ENCODE measurements around the gene TMEM263.

The TMEM263 gene

DNA sequence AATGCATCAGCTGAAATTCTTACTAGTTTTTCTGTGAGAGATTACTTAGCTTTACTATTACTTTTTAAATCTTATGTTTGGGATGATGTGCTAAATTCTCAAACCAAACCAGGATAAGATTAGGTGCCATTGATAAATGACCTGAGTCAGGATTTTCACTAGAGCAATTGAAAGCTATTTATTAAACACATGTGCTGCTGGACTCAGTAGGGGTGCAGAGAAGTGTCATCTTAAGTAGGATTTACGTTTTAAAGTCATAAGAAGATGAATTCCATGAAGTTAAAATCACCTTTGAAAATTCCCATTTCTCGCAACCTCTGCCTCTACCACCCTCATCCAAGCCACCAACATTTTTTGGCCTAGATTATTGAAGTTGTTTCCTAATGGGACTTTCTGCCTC is 8.8 kb downstream of the TMEM263 start:
- TF ChIP-seq Cebpa-rat (IDR thresholded peaks at IDR 0.05) = no peak
- Histone ChIP-seq H3K4me1 (peaks cover 1% of the 10 kb centered on the region; the same call in 1 of the 2 replicates), H3K9me3 (no peaks in the 10 kb centered on the region), H3K27ac (no peak overlapping the region), H3K9ac (no peak overlapping the region), H3K27me3 (no peaks in the 10 kb centered on the region), H3K4me3 (no peak overlapping the region), H3K4me2 (no peak overlapping the region), H3K36me3 (peaks cover 85% of the 10 kb centered on the region), H4K20me1 (peaks cover 88% of the 10 kb centered on the region)

DNA sequence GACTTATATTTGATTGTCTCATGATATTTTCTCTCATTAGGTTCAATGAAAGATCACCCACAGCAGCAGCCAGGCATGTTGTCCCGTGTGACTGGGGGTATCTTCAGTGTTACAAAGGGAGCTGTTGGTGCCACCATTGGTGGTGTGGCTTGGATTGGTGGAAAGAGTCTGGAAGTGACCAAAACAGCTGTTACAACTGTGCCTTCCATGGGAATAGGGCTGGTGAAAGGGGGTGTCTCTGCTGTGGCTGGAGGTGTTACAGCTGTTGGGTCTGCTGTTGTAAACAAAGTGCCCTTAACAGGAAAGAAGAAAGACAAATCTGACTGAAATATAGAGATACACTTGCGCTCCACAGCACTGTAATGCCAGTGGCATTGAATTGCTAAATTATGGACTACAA is 15.4 kb downstream of the TMEM263 start:
- Histone ChIP-seq H3K36me3 (peaks cover 66% of the 10 kb centered on the region), H4K20me1 (peaks cover 69% of the 10 kb centered on the region), H3K27me3 (no peaks in the 10 kb centered on the region), H3K9me3 (no peaks in the 10 kb centered on the region), H3K4me2 (no peak overlapping the region), H3K4me1 (peaks cover 11% of the 10 kb centered on the region), H3K9ac (no peak overlapping the region), H3K27ac (no peak overlapping the region), H3K4me3 (no peak overlapping the region)
- TF ChIP-seq Cebpa-rat (IDR thresholded peaks at IDR 0.05) = no peak

- H3K9ac ChIP-seq = no peak overlapping the region
- H3K4me2 ChIP-seq = no peak overlapping the region
- no peak overlapping the region for H3K27ac ChIP-seq
- H3K27me3 ChIP-seq = no peaks in the 10 kb centered on the region
- peaks cover 11% of the 10 kb centered on the region for H3K4me1 ChIP-seq
- no peak overlapping the region for H3K4me3 ChIP-seq
- no peaks in the 10 kb centered on the region for H3K9me3 ChIP-seq
- peaks cover 56% of the 10 kb centered on the region for H3K36me3 ChIP-seq
- TF ChIP-seq Cebpa-rat (IDR thresholded peaks at IDR 0.05) = no peak
- H4K20me1 ChIP-seq = peaks cover 49% of the 10 kb centered on the region; the same call in 1 of the 2 replicates
These were observed 17.8 kb downstream of the TMEM263 start for GRCh38 chr12:106973545-106973944.

GRCh38 chr12:106974511-106974910 is 18.8 kb downstream of the TMEM263 start:
- peaks cover 48% of the 10 kb centered on the region for H3K36me3 ChIP-seq
- no peak for TF ChIP-seq Cebpa-rat (IDR thresholded peaks at IDR 0.05)
- H3K4me3 ChIP-seq = no peak overlapping the region
- no peaks in the 10 kb centered on the region for H3K27me3 ChIP-seq
- peaks cover 49% of the 10 kb centered on the region; the same call in 1 of the 2 replicates for H4K20me1 ChIP-seq
- no peak overlapping the region for H3K27ac ChIP-seq
- no peaks in the 10 kb centered on the region for H3K9me3 ChIP-seq
- peak overlapping the region; percentile 11 for H3K4me2 ChIP-seq
- H3K4me1 ChIP-seq = peaks cover 11% of the 10 kb centered on the region
- no peak overlapping the region for H3K9ac ChIP-seq

GRCh38 chr12:106975098-106975497 is 19.4 kb downstream of the TMEM263 start:
- H3K27me3 ChIP-seq = no peaks in the 10 kb centered on the region
- H3K9me3 ChIP-seq = no peaks in the 10 kb centered on the region
- H3K4me2 ChIP-seq = no peak overlapping the region
- TF ChIP-seq Cebpa-rat (IDR thresholded peaks at IDR 0.05) = no peak
- H3K4me3 ChIP-seq = no peak overlapping the region
- H3K36me3 ChIP-seq = peaks cover 48% of the 10 kb centered on the region
- peaks cover 11% of the 10 kb centered on the region for H3K4me1 ChIP-seq
- peaks cover 49% of the 10 kb centered on the region; the same call in 1 of the 2 replicates for H4K20me1 ChIP-seq
- no peak overlapping the region for H3K9ac ChIP-seq
- no peak overlapping the region for H3K27ac ChIP-seq

DNA sequence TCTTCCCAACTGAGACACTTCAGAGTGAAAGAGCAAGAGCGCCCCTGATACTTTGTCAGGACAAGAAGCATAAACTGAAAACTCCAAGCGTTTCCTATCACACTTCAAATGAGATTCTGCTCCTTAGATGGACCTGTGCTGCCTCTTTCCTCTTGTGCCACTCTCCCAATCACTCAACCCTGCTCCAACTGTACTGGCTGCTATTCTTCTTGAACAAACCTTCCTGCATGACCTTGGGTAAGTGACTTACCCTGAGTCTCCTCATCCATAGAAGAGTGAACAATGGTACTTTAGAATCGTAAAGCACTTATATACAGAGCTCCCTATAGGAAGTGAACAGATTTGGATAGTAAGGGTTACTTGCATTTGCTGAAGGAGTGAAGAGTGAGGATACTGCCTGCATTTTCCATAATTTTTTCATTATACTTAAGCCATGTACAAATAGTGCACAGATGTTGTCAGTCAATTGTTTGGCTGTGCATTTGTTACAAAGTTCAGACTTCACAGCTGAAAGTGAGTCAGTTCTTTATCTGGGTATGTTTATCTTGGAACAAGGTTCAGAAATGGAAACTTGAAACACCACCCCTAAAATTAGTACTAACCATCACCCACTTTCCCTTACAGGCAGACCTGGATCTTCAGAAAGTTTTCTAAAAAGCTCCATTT is 20.4 kb downstream of the TMEM263 start:
- Histone ChIP-seq H3K36me3 (peaks cover 39% of the 10 kb centered on the region), H3K4me3 (no peak overlapping the region), H3K4me1 (peaks cover 11% of the 10 kb centered on the region), H3K9ac (no peak overlapping the region), H3K4me2 (no peak overlapping the region), H3K27ac (no peak overlapping the region), H3K9me3 (no peaks in the 10 kb centered on the region), H3K27me3 (no peaks in the 10 kb centered on the region), H4K20me1 (peaks cover 45% of the 10 kb centered on the region; the same call in 1 of the 2 replicates)
- no peak for TF ChIP-seq Cebpa-rat (IDR thresholded peaks at IDR 0.05)

- H3K27ac ChIP-seq = no peak overlapping the region
- H4K20me1 ChIP-seq = peaks cover 41% of the 10 kb centered on the region; the same call in 1 of the 2 replicates
- no peak for TF ChIP-seq Cebpa-rat (IDR thresholded peaks at IDR 0.05)
- no peaks in the 10 kb centered on the region for H3K27me3 ChIP-seq
- no peak overlapping the region for H3K4me3 ChIP-seq
- no peak overlapping the region for H3K4me2 ChIP-seq
- H3K9ac ChIP-seq = no peak overlapping the region
- H3K4me1 ChIP-seq = peaks cover 11% of the 10 kb centered on the region
- no peaks in the 10 kb centered on the region for H3K9me3 ChIP-seq
- peaks cover 33% of the 10 kb centered on the region for H3K36me3 ChIP-seq
These were observed 21.0 kb downstream of the TMEM263 start for GRCh38 chr12:106976668-106977067.

- no peak overlapping the region for H3K27ac ChIP-seq
- TF ChIP-seq Cebpa-rat (IDR thresholded peaks at IDR 0.05) = no peak
These were observed 22.5 kb downstream of the TMEM263 start for GRCh38 chr12:106978035-106978800.

DNA sequence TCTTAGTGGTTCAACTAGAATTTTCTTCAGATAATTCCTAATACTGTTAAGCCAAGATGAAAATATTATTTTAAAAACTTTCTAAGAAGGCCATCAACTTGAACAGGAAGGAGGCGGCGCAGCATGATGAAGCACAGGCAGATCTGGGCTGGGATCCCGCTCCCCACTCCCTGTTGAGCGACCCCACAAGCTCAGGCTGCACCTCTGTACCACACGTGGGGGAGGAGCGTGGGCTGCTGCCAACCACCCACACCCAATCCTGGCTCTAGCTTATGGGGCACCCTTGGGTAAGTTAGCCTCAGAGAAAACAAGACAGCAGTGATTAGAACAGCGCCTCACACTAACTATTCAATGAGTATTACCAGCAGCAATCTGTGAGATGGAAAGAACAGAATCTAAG is 25.2 kb downstream of the TMEM263 start:
- Histone ChIP-seq H4K20me1 (0 out of 2 replicates have a peak, but pooled peaks cover 4% of the 10 kb centered on the region), H3K4me2 (no peak overlapping the region), H3K4me3 (no peak overlapping the region), H3K9me3 (no peaks in the 10 kb centered on the region), H3K9ac (no peak overlapping the region), H3K27ac (no peak overlapping the region), H3K4me1 (peaks cover 18% of the 10 kb centered on the region), H3K36me3 (peaks cover 31% of the 10 kb centered on the region), H3K27me3 (no peaks in the 10 kb centered on the region)
- TF ChIP-seq Cebpa-rat (IDR thresholded peaks at IDR 0.05) = no peak

More at GRCh38 chr12:106978035-106978800, 22.5 kb downstream of the TMEM263 start:
- Histone ChIP-seq H3K9me3 (no peaks in the 10 kb centered on the region), H4K20me1 (peaks cover 26% of the 10 kb centered on the region; the same call in 1 of the 2 replicates), H3K4me3 (no peak overlapping the region), H3K4me1 (peaks cover 11% of the 10 kb centered on the region), H3K36me3 (peaks cover 28% of the 10 kb centered on the region), H3K9ac (no peak overlapping the region), H3K4me2 (no peak overlapping the region), H3K27me3 (no peaks in the 10 kb centered on the region)

GRCh38 chr12:106981788-106982187 is 26.1 kb downstream of the TMEM263 start:
- no peaks in the 10 kb centered on the region for H3K27me3 ChIP-seq
- no peak overlapping the region for H3K4me2 ChIP-seq
- H3K9me3 ChIP-seq = no peaks in the 10 kb centered on the region
- no peak overlapping the region for H3K4me3 ChIP-seq
- H4K20me1 ChIP-seq = no peaks in the 10 kb centered on the region
- no peak overlapping the region for H3K27ac ChIP-seq
- peaks cover 28% of the 10 kb centered on the region for H3K36me3 ChIP-seq
- H3K9ac ChIP-seq = no peak overlapping the region
- peaks cover 23% of the 10 kb centered on the region for H3K4me1 ChIP-seq
- TF ChIP-seq Cebpa-rat (IDR thresholded peaks at IDR 0.05) = no peak
